OCI-LY7 (cell line): Measurements from ENCODE around the gene EME2. TPM values are rescaled to one million over a fixed set of nuclear protein-coding genes. Genes with fewer than 3 reads are reported as not detected.
"Not testable (repeated sequence)": the region's sequence is repeated elsewhere in the genome, so short reads cannot be mapped to it uniquely, and the experiment has no call there.

ENCODE experiments used
- BruUV-seq: library from RNA; stranded (reverse); fragments of 400-500 nt; replicated peaks from 2 replicates; lab custom pipeline; 2021; lab: Mats Ljungman, UMichigan
- CTCF ChIA-PET: fragments of 300-600 bp; sonication (Branson Sonifier 250); formaldehyde crosslinking; loops from one replicate; lab custom pipeline; 2022; ENCODE audit warnings: antibody characterized with exemption; ENCODE audit not compliant: unreplicated experiment; lab: Charles Lee
- POLR2A ChIA-PET: fragments of 300-600 bp; sonication (Branson Sonifier 250); formaldehyde crosslinking; loops from one replicate; lab custom pipeline; 2022; ENCODE audit warnings: antibody characterized with exemption; lab: Charles Lee
- DNase-seq: peaks from one replicate; pipeline ENCODE4 v3.0.0-alpha.2; 2015; ENCODE audit warnings: low spot score
- H2AFZ ChIP-seq: fragments of 200-600 bp; sonication (generic), shearing (Covaris generic); 2 replicates; pipeline ENCODE4 v1.6.1; 2014; ENCODE audit warnings: mild to moderate bottlenecking, antibody characterized with exemption, low read length, moderate library complexity
- H3K27ac ChIP-seq: fragments of 200-600 bp; sonication (generic); 2 replicates; pipeline ENCODE4 v1.5.1; 2014; ENCODE audit warnings: mixed run types, low read depth, mild to moderate bottlenecking, moderate library complexity, low read length, inconsistent platforms; ENCODE audit not compliant: poor library complexity, severe bottlenecking
- H3K36me3 ChIP-seq: fragments of 200-600 bp; sonication (generic); 2 replicates; pipeline ENCODE4 v1.6.1; 2014; ENCODE audit warnings: mild to moderate bottlenecking, antibody characterized with exemption, low read length, moderate library complexity, mixed read lengths; ENCODE audit not compliant: insufficient read depth
- H3K4me1 ChIP-seq: fragments of 200-600 bp; sonication (generic); 2 replicates; pipeline ENCODE4 v1.5.1; 2014; ENCODE audit warnings: mild to moderate bottlenecking, low read length; ENCODE audit not compliant: insufficient read depth, poor library complexity, severe bottlenecking
- H3K4me2 ChIP-seq: fragments of 200-600 bp; sonication (generic); 2 replicates; pipeline ENCODE4 v1.6.1; 2014; ENCODE audit warnings: mild to moderate bottlenecking, low read length
- H3K4me3 ChIP-seq: fragments of 200-600 bp; sonication (generic); 2 replicates; pipeline ENCODE4 v1.5.1; 2014; ENCODE audit warnings: mild to moderate bottlenecking, low read depth, low read length; ENCODE audit not compliant: poor library complexity, severe bottlenecking
- H3K79me2 ChIP-seq: fragments of 200-600 bp; sonication (generic); 2 replicates; pipeline ENCODE4 v1.6.1; 2016; ENCODE audit warnings: low read depth, mild to moderate bottlenecking, low read length, moderate library complexity, mixed read lengths; ENCODE audit not compliant: insufficient read depth
- H3K9me2 ChIP-seq: fragments of 200-600 bp; sonication (generic); 2 replicates; pipeline ENCODE4 v1.6.1; 2016; ENCODE audit warnings: mild to moderate bottlenecking, low read length, mixed read lengths; ENCODE audit not compliant: insufficient read depth
- H3K9me3 ChIP-seq: fragments of 200-600 bp; sonication (generic); 2 replicates; pipeline ENCODE4 v1.6.1; 2014; ENCODE audit warnings: mild to moderate bottlenecking, mixed run types, low read length, mixed read lengths
- H4K20me1 ChIP-seq: fragments of 200-600 bp; sonication (generic); 2 replicates; pipeline ENCODE4 v1.6.1; 2014; ENCODE audit warnings: mild to moderate bottlenecking, antibody characterized with exemption, low read length, moderate library complexity, mixed read lengths; ENCODE audit not compliant: insufficient read depth
- EZH2phosphoT487 ChIP-seq: fragments of 200-600 bp; sonication (generic); IDR thresholded peaks from 2 replicates; pipeline ENCODE4 v1.6.1; 2018; ENCODE audit warnings: low read depth, borderline replicate concordance, mild to moderate bottlenecking, mixed run types, antibody characterized with exemption, low read length, moderate library complexity, mixed read lengths
- intact Hi-C: fragments of 100-400 bp; cut with micrococcal nuclease; formaldehyde crosslinking; loops from one replicate; pipeline ENCODE4 v1.10.0; 2022; ENCODE audit not compliant: unreplicated experiment
- total RNA-seq, 2 experiments: library from RNA; depleted of rRNA in 1 of 2; stranded (reverse); fragments of >200 nt in 1 of 2; shearing (Covaris generic) in 1 of 2; gene quantifications; 2 replicates each; pipeline ENCODE4 v1.2.3, GENCODE V29; 2014 to 2022
- TF ChIP-seq, protein P1 (sequence below): fragments of 200-600 bp; sonication (generic); conservative IDR thresholded peaks from 2 replicates; pipeline ENCODE4 v1.5.1; 2014; ENCODE audit warnings: mild to moderate bottlenecking, antibody characterized with exemption, low read length, moderate library complexity, mixed read lengths

The EME2 gene
- total RNA-seq, 2 experiments from 2014 or later = 23.8 to 48.5 TPM

DNA sequence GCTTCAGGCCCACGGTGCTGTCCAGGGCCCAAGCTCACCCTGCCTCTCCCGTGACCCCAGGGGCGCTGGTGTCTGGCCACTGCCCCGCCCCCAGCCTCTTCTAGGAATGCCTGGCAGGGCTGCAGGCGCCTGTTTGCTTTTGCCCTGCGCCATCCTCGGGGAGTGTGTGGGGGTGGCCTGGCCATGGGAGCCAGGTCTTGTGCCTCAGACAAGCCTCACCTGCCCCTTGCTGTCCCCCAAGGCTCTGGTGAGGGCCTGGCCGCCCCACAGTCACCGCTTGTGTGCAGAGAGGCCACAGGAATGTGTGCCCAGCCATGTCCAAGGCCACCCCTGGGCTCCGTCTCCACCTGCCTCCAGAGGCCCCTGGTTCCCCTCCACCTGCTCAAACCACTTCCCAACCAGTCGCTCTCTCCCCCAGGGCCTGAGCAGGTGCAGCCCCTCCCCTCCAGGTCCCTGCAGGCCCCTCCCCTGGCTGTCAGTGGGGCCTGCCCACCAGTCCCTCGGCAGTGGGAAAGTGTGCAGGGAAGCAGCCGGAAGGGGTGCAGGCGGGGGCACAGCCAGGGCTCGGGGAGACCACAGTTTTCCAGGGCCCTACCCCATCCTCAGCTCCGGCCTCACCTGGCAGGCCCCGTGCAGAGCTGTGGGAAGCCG, 21.7 kb downstream of the EME2 start:
- no peak for TF ChIP-seq EZH2phosphoT487
- TF ChIP-seq, protein P1, sequence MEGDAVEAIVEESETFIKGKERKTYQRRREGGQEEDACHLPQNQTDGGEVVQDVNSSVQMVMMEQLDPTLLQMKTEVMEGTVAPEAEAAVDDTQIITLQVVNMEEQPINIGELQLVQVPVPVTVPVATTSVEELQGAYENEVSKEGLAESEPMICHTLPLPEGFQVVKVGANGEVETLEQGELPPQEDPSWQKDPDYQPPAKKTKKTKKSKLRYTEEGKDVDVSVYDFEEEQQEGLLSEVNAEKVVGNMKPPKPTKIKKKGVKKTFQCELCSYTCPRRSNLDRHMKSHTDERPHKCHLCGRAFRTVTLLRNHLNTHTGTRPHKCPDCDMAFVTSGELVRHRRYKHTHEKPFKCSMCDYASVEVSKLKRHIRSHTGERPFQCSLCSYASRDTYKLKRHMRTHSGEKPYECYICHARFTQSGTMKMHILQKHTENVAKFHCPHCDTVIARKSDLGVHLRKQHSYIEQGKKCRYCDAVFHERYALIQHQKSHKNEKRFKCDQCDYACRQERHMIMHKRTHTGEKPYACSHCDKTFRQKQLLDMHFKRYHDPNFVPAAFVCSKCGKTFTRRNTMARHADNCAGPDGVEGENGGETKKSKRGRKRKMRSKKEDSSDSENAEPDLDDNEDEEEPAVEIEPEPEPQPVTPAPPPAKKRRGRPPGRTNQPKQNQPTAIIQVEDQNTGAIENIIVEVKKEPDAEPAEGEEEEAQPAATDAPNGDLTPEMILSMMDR = no peak
- no peak overlapping the region for H2AFZ ChIP-seq
- ChIA-PET POLR2A (no interaction called here), CTCF (no interaction called here)
- BruUV-seq = no TSS peak
- peaks cover 10% of the 10 kb centered on the region for H3K36me3 ChIP-seq
- H3K4me3 ChIP-seq = no peak overlapping the region
- H3K27ac ChIP-seq = no peak overlapping the region
- no peak for DNase-seq
- intact Hi-C loops = no loop called here
- no peak overlapping the region for H3K4me2 ChIP-seq
- no peaks in the 10 kb centered on the region for H3K79me2 ChIP-seq
- no peaks in the 10 kb centered on the region for H3K4me1 ChIP-seq
- H3K9me3 ChIP-seq = 0 out of 2 replicates have a peak, but pooled peaks cover 19% of the 10 kb centered on the region
- no peaks in the 10 kb centered on the region for H3K9me2 ChIP-seq
- H4K20me1 ChIP-seq = no peaks in the 10 kb centered on the region

- no peaks in the 10 kb centered on the region for H4K20me1 ChIP-seq
- TF ChIP-seq, protein P1 = no peak
- no peak for TF ChIP-seq EZH2phosphoT487
- intact Hi-C loops = no loop called here
- H3K4me1 ChIP-seq = no peaks in the 10 kb centered on the region
- ChIA-PET POLR2A (interaction anchor here (0.7 kb wide), 1 partner anchor 35 kb away, joined by 3 read pairs; no protein-coding TSS in a partner anchor), CTCF (no interaction called here)
- H3K79me2 ChIP-seq = no peaks in the 10 kb centered on the region
- no peak for DNase-seq
- 0 out of 2 replicates have a peak, but pooled peaks cover 23% of the 10 kb centered on the region for H3K9me3 ChIP-seq
- H2AFZ ChIP-seq = no peak overlapping the region
- no TSS peak for BruUV-seq
- no peak overlapping the region for H3K4me2 ChIP-seq
- no peak overlapping the region for H3K4me3 ChIP-seq
- no peak overlapping the region for H3K27ac ChIP-seq
- H3K9me2 ChIP-seq = no peaks in the 10 kb centered on the region
- peaks cover 4% of the 10 kb centered on the region; the same call in 1 of the 2 replicates for H3K36me3 ChIP-seq
Observed at GRCh38 chr16:1794908-1795666, 22.5 kb downstream of the EME2 start.

GRCh38 chr16:1799263-1799662, 26.7 kb downstream of the EME2 start:
- DNase-seq, H3K36me3 ChIP-seq, H3K4me2 ChIP-seq, intact Hi-C loops, H3K9me2 ChIP-seq, H3K27ac ChIP-seq, H3K4me3 ChIP-seq, H3K79me2 ChIP-seq, BruUV-seq, H4K20me1 ChIP-seq, H3K4me1 ChIP-seq, H2AFZ ChIP-seq, POLR2A ChIA-PET, CTCF ChIA-PET: not testable (repeated sequence)
- peaks cover 27% of the 10 kb centered on the region; the same call in 1 of the 2 replicates for H3K9me3 ChIP-seq
